ENCODE measurements around the gene CLTCL1.
"Not testable (repeated sequence)": the region's sequence is repeated elsewhere in the genome, so short reads cannot be mapped to it uniquely, and the experiment has no call there.

CLTCL1 gene

GRCh38 chr22:19202799-19203186 lies 88.7 kb downstream of the CLTCL1 start:
- not testable (repeated sequence) for H3K27me3 ChIP-seq (ENCODE audit: insufficient read depth, low read length); H3K4me1 ChIP-seq (ENCODE audit: insufficient read depth, low read length); H3K4me3 ChIP-seq (ENCODE audit: low read length); H3K9me3 ChIP-seq (ENCODE audit: low read length); H2AFZ ChIP-seq (ENCODE audit: low read depth, low read length); H3K36me3 ChIP-seq (ENCODE audit: insufficient read depth, low read length)

- H2AFZ ChIP-seq (ENCODE audit: low read depth, low read length) = no peak overlapping the region
- H3K36me3 ChIP-seq (ENCODE audit: insufficient read depth, low read length) = no peaks in the 10 kb centered on the region
- no peak overlapping the region for H3K4me3 ChIP-seq (ENCODE audit: low read length)
- no peaks in the 10 kb centered on the region for H3K4me1 ChIP-seq (ENCODE audit: insufficient read depth, low read length)
- H3K27me3 ChIP-seq (ENCODE audit: insufficient read depth, low read length) = no peaks in the 10 kb centered on the region
- H3K9me3 ChIP-seq (ENCODE audit: low read length) = no peaks in the 10 kb centered on the region
These were observed 89.4 kb downstream of the CLTCL1 start for GRCh38 chr22:19201869-19202798.

GRCh38 chr22:19201130-19201868 lies 90.2 kb downstream of the CLTCL1 start:
- Histone ChIP-seq H2AFZ (ENCODE audit: low read depth, low read length) (no peak overlapping the region), H3K9me3 (ENCODE audit: low read length) (no peaks in the 10 kb centered on the region), H3K4me1 (ENCODE audit: insufficient read depth, low read length) (no peaks in the 10 kb centered on the region), H3K27me3 (ENCODE audit: insufficient read depth, low read length) (no peaks in the 10 kb centered on the region), H3K4me3 (ENCODE audit: low read length) (no peak overlapping the region), H3K36me3 (ENCODE audit: insufficient read depth, low read length) (no peaks in the 10 kb centered on the region)

GRCh38 chr22:19199479-19199878 lies 92.0 kb downstream of the CLTCL1 start:
- H3K36me3 ChIP-seq (ENCODE audit: insufficient read depth, low read length) = no peaks in the 10 kb centered on the region
- no peak overlapping the region for H2AFZ ChIP-seq (ENCODE audit: low read depth, low read length)
- H3K9me3 ChIP-seq (ENCODE audit: low read length) = no peaks in the 10 kb centered on the region
- no peaks in the 10 kb centered on the region for H3K4me1 ChIP-seq (ENCODE audit: insufficient read depth, low read length)
- H3K4me3 ChIP-seq (ENCODE audit: low read length) = no peak overlapping the region
- H3K27me3 ChIP-seq (ENCODE audit: insufficient read depth, low read length) = no peaks in the 10 kb centered on the region

- H3K4me3 ChIP-seq (ENCODE audit: low read length) = no peak overlapping the region
- H3K4me1 ChIP-seq (ENCODE audit: insufficient read depth, low read length) = no peaks in the 10 kb centered on the region
- no peaks in the 10 kb centered on the region for H3K36me3 ChIP-seq (ENCODE audit: insufficient read depth, low read length)
- H3K9me3 ChIP-seq (ENCODE audit: low read length) = no peaks in the 10 kb centered on the region
- H2AFZ ChIP-seq (ENCODE audit: low read depth, low read length) = no peak overlapping the region
- H3K27me3 ChIP-seq (ENCODE audit: insufficient read depth, low read length) = no peaks in the 10 kb centered on the region
These were observed 93.3 kb downstream of the CLTCL1 start for GRCh38 chr22:19197997-19198865.

GRCh38 chr22:19196841-19197612 lies 94.5 kb downstream of the CLTCL1 start:
- Histone ChIP-seq H2AFZ (ENCODE audit: low read depth, low read length) (no peak overlapping the region), H3K4me3 (ENCODE audit: low read length) (no peak overlapping the region), H3K27me3 (ENCODE audit: insufficient read depth, low read length) (no peaks in the 10 kb centered on the region), H3K36me3 (ENCODE audit: insufficient read depth, low read length) (no peaks in the 10 kb centered on the region), H3K4me1 (ENCODE audit: insufficient read depth, low read length) (no peaks in the 10 kb centered on the region), H3K9me3 (ENCODE audit: low read length) (peaks cover 2% of the 10 kb centered on the region)

GRCh38 chr22:19195796-19196731 lies 95.5 kb downstream of the CLTCL1 start:
- Histone ChIP-seq H3K4me1 (ENCODE audit: insufficient read depth, low read length) (no peaks in the 10 kb centered on the region), H2AFZ (ENCODE audit: low read depth, low read length) (no peak overlapping the region), H3K36me3 (ENCODE audit: insufficient read depth, low read length) (no peaks in the 10 kb centered on the region), H3K4me3 (ENCODE audit: low read length) (no peak overlapping the region), H3K27me3 (ENCODE audit: insufficient read depth, low read length) (no peaks in the 10 kb centered on the region), H3K9me3 (ENCODE audit: low read length) (peaks cover 2% of the 10 kb centered on the region)

- Histone ChIP-seq H3K36me3 (ENCODE audit: insufficient read depth, low read length) (no peaks in the 10 kb centered on the region), H3K27me3 (ENCODE audit: insufficient read depth, low read length) (no peaks in the 10 kb centered on the region), H3K4me3 (ENCODE audit: low read length) (no peak overlapping the region), H3K9me3 (ENCODE audit: low read length) (peaks cover 2% of the 10 kb centered on the region), H2AFZ (ENCODE audit: low read depth, low read length) (no peak overlapping the region), H3K4me1 (ENCODE audit: insufficient read depth, low read length) (no peaks in the 10 kb centered on the region)
These were observed 96.6 kb downstream of the CLTCL1 start for GRCh38 chr22:19194766-19195536.

- H3K36me3 ChIP-seq (ENCODE audit: insufficient read depth, low read length) = no peaks in the 10 kb centered on the region
- no peaks in the 10 kb centered on the region for H3K27me3 ChIP-seq (ENCODE audit: insufficient read depth, low read length)
- peaks cover 2% of the 10 kb centered on the region for H3K9me3 ChIP-seq (ENCODE audit: low read length)
These were observed 97.6 kb downstream of the CLTCL1 start for GRCh38 chr22:19193879-19194278.

GRCh38 chr22:19187716-19188563 lies 103.6 kb downstream of the CLTCL1 start:
- Histone ChIP-seq H3K36me3 (ENCODE audit: insufficient read depth, low read length) (no peaks in the 10 kb centered on the region), H3K27me3 (ENCODE audit: insufficient read depth, low read length) (no peaks in the 10 kb centered on the region), H3K4me3 (ENCODE audit: low read length) (no peak overlapping the region), H3K4me1 (ENCODE audit: insufficient read depth, low read length) (no peaks in the 10 kb centered on the region), H3K9me3 (ENCODE audit: low read length) (no peaks in the 10 kb centered on the region), H2AFZ (ENCODE audit: low read depth, low read length) (no peak overlapping the region)

More at GRCh38 chr22:19193879-19194278, 97.6 kb downstream of the CLTCL1 start:
- Histone ChIP-seq H3K4me1 (ENCODE audit: insufficient read depth, low read length) (no peaks in the 10 kb centered on the region), H3K4me3 (ENCODE audit: low read length) (no peak overlapping the region), H2AFZ (ENCODE audit: low read depth, low read length) (no peak overlapping the region)
